ENCODE results near the gene LRRC8C. TPM values are rescaled to one million over a fixed set of nuclear protein-coding genes. Genes with fewer than 3 reads are reported as not detected.

Gene LRRC8C
- total and polyA plus RNA-seq, 11 donors, result 3.2 to 16.3 (median 9.2) TPM

GRCh38 chr1:89690595-89690994 lies 57.7 kb downstream of the LRRC8C start:
- WGBS, 4 donors, result 85 to 90% (median 89%) methylated on average over 4 of the region's 4 CpGs
- Histone ChIP-seq H3K27me3 (no peaks in the 10 kb centered on the region), H3K27ac (peak overlapping the region in 1 of 12 donors; percentile 3), H3K4me1 (peaks cover 7 to 49% (median 41%) of the 10 kb centered on the region in 12 donors), H3K36me3 (peaks cover 0 to 53% (median 37%) of the 10 kb centered on the region in 9 donors), H3K9me3 (no peaks in the 10 kb centered on the region), H3K4me3 (no peak overlapping the region)
- ATAC-seq (no peak), DNase-seq (no peak)
- no peak for TF ChIP-seq POLR2A (IDR thresholded peaks at IDR 0.05)
- TF ChIP-seq CTCF (IDR thresholded peaks at IDR 0.05), result no peak
- intact Hi-C loops (cut with DNase I), result loop anchor here in 7 of 10 donors (5.0 to 10.0 kb wide), 5 partner anchors 37 to 74 kb away; partner anchors contain the start of gene LRRC8C (in 5 of the 7)

GRCh38 chr1:89692601-89693521 lies 59.9 kb downstream of the LRRC8C start:
- TF ChIP-seq CTCF (IDR thresholded peaks at IDR 0.05), result no peak
- peaks cover 0 to 32% (median 19%) of the 10 kb centered on the region in 9 donors for H3K36me3 ChIP-seq
- 25 to 39% (median 33%) methylated on average over 4 of the region's 4 CpGs for WGBS, 4 donors
- intact Hi-C loops (cut with DNase I), result loop anchor here in 7 of 10 donors (5.0 to 10.0 kb wide), 5 partner anchors 34 to 72 kb away; partner anchors contain the start of gene LRRC8C (in 5 of the 7)
- DNase-seq (peak in 3 of 5 donors; percentile 39 to 67 (median 47)), ATAC-seq (peak; percentile 32 to 92 (median 78))
- no peaks in the 10 kb centered on the region for H3K9me3 ChIP-seq
- peak overlapping the region in 11 of 12 donors; percentile 3 to 81 (median 36) for H3K27ac ChIP-seq
- peaks cover 9 to 70% (median 62%) of the 10 kb centered on the region in 12 donors for H3K4me1 ChIP-seq
- no peaks in the 10 kb centered on the region for H3K27me3 ChIP-seq
- H3K4me3 ChIP-seq, result no peak overlapping the region

- Histone ChIP-seq H3K4me1 (peaks cover 10 to 97% (median 72%) of the 10 kb centered on the region in 12 donors), H3K27ac (peak overlapping the region in 2 of 12 donors; percentile 0 to 80)
- intact Hi-C loops (cut with DNase I), result loop anchor here in 8 of 10 donors (5.0 to 10.0 kb wide), 4 partner anchors 39 to 69 kb away; partner anchors contain the start of gene LRRC8C (in 4 of the 8)
These were observed 62.9 kb downstream of the LRRC8C start for GRCh38 chr1:89695847-89696246.

More at GRCh38 chr1:89695847-89696246, 62.9 kb downstream of the LRRC8C start:
- TF ChIP-seq CTCF (IDR thresholded peaks at IDR 0.05), result no peak
- no peak for TF ChIP-seq POLR2A (IDR thresholded peaks at IDR 0.05)
- DNase-seq (no peak), ATAC-seq (no peak)
- H3K9me3 ChIP-seq, result no peaks in the 10 kb centered on the region
- H3K27me3 ChIP-seq, result no peaks in the 10 kb centered on the region
- no peak overlapping the region for H3K4me3 ChIP-seq
- peaks cover 0 to 4% (median 1%) of the 10 kb centered on the region in 9 donors for H3K36me3 ChIP-seq

All from heart left ventricle (tissue), 16 donors.